Measurements from ENCODE around the gene KRT80.

The KRT80 gene

DNA sequence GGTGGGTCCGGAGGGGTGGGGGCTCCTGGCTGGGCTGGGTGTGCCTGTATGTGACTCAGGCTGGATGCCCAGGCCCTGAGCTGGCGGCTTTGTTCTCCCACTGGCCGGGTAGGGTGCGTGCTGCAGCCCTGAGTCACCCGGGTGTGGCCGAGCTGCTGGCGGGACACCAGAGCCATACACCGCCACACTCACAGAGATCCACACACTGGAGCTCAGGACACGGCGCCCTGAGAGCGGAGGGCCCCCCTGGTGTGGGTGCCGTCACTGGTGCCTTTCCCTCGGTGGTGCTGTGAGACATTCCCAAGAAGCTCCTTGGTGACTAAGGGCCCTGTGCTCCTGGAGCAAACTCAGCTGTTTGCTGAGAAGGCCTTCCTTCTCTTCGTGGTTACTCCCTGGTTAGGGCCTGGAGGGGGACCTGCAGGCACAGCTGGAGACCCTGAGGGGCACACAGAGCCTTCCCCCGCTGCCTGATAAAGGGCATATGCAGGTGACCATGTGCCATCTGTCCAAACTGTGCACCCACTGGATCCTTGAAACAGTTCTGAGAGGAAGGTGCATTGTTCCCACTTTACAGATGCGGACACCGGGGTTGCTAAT is 44.3 kb downstream of the KRT80 start:
- DNase-seq (ENCODE audit: low read depth in 1 of 2, low spot score in 1 of 2): no peak
- H3K27ac ChIP-seq (replicated peaks): no peak overlapping the region

DNA sequence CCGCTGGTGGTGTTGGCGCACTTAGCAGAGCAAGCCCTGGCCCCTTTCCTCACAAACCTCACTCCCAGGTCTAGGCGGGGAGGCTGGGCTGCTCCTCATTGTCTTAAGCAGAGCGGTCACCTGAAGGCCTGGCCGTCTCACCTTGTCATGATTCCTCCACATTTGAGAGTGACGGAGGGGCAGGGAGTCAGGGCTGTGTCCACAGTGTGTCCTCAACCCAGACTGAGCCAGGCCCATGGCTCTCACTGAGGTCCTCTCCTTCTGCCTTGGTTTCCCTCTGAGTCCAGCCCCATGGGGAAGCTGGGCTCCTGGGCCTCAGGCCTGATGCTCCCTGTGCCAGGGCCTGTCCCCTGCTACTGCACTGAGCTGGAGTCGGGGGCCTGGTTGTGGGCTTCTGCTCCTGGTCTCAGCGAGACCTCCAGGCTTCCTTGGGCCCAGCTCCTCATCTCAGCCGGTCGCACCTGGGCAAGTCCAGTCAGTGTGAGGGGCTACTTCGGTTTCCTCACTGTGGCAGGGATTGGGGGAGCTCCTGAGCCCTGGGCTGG is 44.9 kb downstream of the KRT80 start:
- no peak for DNase-seq (ENCODE audit: low read depth in 1 of 2, low spot score in 1 of 2)
- TF ChIP-seq, protein P1, sequence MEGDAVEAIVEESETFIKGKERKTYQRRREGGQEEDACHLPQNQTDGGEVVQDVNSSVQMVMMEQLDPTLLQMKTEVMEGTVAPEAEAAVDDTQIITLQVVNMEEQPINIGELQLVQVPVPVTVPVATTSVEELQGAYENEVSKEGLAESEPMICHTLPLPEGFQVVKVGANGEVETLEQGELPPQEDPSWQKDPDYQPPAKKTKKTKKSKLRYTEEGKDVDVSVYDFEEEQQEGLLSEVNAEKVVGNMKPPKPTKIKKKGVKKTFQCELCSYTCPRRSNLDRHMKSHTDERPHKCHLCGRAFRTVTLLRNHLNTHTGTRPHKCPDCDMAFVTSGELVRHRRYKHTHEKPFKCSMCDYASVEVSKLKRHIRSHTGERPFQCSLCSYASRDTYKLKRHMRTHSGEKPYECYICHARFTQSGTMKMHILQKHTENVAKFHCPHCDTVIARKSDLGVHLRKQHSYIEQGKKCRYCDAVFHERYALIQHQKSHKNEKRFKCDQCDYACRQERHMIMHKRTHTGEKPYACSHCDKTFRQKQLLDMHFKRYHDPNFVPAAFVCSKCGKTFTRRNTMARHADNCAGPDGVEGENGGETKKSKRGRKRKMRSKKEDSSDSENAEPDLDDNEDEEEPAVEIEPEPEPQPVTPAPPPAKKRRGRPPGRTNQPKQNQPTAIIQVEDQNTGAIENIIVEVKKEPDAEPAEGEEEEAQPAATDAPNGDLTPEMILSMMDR (IDR thresholded peaks at IDR 0.05; ENCODE audit: insufficient read depth, low read length): no peak
- TF ChIP-seq GABPA (IDR thresholded peaks at IDR 0.05; ENCODE audit: low read depth) (no peak), SPI1 (IDR thresholded peaks at IDR 0.05; ENCODE audit: borderline replicate concordance, low read depth) (no peak), POLR2AphosphoS5 (IDR thresholded peaks at IDR 0.05; ENCODE audit: low read depth) (no peak)
- TF ChIP-seq, protein P2, sequence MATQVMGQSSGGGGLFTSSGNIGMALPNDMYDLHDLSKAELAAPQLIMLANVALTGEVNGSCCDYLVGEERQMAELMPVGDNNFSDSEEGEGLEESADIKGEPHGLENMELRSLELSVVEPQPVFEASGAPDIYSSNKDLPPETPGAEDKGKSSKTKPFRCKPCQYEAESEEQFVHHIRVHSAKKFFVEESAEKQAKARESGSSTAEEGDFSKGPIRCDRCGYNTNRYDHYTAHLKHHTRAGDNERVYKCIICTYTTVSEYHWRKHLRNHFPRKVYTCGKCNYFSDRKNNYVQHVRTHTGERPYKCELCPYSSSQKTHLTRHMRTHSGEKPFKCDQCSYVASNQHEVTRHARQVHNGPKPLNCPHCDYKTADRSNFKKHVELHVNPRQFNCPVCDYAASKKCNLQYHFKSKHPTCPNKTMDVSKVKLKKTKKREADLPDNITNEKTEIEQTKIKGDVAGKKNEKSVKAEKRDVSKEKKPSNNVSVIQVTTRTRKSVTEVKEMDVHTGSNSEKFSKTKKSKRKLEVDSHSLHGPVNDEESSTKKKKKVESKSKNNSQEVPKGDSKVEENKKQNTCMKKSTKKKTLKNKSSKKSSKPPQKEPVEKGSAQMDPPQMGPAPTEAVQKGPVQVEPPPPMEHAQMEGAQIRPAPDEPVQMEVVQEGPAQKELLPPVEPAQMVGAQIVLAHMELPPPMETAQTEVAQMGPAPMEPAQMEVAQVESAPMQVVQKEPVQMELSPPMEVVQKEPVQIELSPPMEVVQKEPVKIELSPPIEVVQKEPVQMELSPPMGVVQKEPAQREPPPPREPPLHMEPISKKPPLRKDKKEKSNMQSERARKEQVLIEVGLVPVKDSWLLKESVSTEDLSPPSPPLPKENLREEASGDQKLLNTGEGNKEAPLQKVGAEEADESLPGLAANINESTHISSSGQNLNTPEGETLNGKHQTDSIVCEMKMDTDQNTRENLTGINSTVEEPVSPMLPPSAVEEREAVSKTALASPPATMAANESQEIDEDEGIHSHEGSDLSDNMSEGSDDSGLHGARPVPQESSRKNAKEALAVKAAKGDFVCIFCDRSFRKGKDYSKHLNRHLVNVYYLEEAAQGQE (IDR thresholded peaks at IDR 0.05; ENCODE audit: insufficient replicate concordance, low read depth): no peak
- no peak overlapping the region for H3K4me3 ChIP-seq (replicated peaks; ENCODE audit: insufficient read depth, low read length)
- peaks cover 2% of the 10 kb centered on the region for H3K27me3 ChIP-seq (ENCODE audit: insufficient read depth, poor library complexity, severe bottlenecking)
- no peak overlapping the region for H3K27ac ChIP-seq (replicated peaks)

More for the DNA sequence above, 44.3 kb downstream of the KRT80 start:
- H3K4me3 ChIP-seq (replicated peaks; ENCODE audit: insufficient read depth, low read length): no peak overlapping the region
- no peak for TF ChIP-seq SPI1 (IDR thresholded peaks at IDR 0.05; ENCODE audit: borderline replicate concordance, low read depth)
- TF ChIP-seq, protein P1 (IDR thresholded peaks at IDR 0.05; ENCODE audit: insufficient read depth, low read length): no peak
- peaks cover 2% of the 10 kb centered on the region for H3K27me3 ChIP-seq (ENCODE audit: insufficient read depth, poor library complexity, severe bottlenecking)

DNA sequence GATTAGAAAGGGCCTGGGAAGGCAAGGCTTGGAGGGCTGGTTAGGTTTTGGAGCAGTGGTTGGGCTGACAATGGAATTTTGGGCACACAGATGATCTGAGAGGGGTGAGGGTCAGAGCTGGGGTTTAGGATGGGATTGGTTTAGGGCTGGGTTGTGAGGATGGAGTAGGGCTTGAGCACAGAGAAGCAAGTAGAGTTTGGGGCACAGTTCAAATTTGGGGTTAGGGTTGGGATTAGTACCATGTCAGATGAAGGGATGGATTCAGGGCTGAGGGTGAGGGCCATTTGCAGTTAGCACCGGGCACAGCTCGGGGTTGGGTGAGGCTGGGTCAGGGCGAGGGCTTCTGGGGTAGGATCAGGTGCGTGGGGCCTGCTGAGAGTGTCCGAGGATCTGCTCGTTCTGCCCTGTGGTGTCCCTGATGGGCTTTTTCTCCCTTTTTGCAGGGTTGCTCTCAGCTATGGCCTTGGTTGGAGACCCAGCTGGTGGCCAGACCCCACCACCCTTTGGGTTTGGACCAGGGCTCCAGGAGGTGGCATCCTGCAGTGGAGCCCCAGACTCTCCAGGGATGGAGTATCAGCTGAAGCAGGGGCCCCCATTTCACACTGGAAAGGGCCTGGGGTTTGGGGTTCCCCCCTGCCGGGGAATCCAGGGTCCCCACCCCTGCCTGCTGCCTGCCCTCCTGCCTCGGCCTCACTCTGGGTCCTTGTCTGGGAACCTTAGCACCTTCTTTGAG is 45.6 kb downstream of the KRT80 start:
- H3K27me3 ChIP-seq (ENCODE audit: insufficient read depth, poor library complexity, severe bottlenecking): peaks cover 2% of the 10 kb centered on the region
- TF ChIP-seq POLR2AphosphoS5 (IDR thresholded peaks at IDR 0.05; ENCODE audit: low read depth) (no peak), GABPA (IDR thresholded peaks at IDR 0.05; ENCODE audit: low read depth) (no peak), SPI1 (IDR thresholded peaks at IDR 0.05; ENCODE audit: borderline replicate concordance, low read depth) (no peak)
- TF ChIP-seq, protein P1 (IDR thresholded peaks at IDR 0.05; ENCODE audit: insufficient read depth, low read length): no peak
- TF ChIP-seq, protein P2 (IDR thresholded peaks at IDR 0.05; ENCODE audit: insufficient replicate concordance, low read depth): no peak
- no peak overlapping the region for H3K27ac ChIP-seq (replicated peaks)
- no peak for DNase-seq (ENCODE audit: low read depth in 1 of 2, low spot score in 1 of 2)
- H3K4me3 ChIP-seq (replicated peaks; ENCODE audit: insufficient read depth, low read length): no peak overlapping the region

All from HL-60 (cell line).